GM20000 (cell line): ENCODE results near the gene PLA2G3.
"Not testable (repeated sequence)": the region's sequence is repeated elsewhere in the genome, so short reads cannot be mapped to it uniquely, and the experiment has no call there.

Experiments used
- DNase-seq: peaks from one replicate; pipeline ENCODE4 v3.0.0; 2012; ENCODE audit warnings: low spot score
- TF ChIP-seq, protein P1 (sequence below): IDR thresholded peaks from 2 replicates; pipeline ENCODE4 v1.5.1; 2012; ENCODE audit warnings: mild to moderate bottlenecking, control low read depth; ENCODE audit errors: extremely low read depth, missing control alignments

The PLA2G3 gene

GRCh38 chr22:31099841-31100761 is 40.2 kb downstream of the PLA2G3 start:
- DNase-seq = no peak
- TF ChIP-seq, protein P1, sequence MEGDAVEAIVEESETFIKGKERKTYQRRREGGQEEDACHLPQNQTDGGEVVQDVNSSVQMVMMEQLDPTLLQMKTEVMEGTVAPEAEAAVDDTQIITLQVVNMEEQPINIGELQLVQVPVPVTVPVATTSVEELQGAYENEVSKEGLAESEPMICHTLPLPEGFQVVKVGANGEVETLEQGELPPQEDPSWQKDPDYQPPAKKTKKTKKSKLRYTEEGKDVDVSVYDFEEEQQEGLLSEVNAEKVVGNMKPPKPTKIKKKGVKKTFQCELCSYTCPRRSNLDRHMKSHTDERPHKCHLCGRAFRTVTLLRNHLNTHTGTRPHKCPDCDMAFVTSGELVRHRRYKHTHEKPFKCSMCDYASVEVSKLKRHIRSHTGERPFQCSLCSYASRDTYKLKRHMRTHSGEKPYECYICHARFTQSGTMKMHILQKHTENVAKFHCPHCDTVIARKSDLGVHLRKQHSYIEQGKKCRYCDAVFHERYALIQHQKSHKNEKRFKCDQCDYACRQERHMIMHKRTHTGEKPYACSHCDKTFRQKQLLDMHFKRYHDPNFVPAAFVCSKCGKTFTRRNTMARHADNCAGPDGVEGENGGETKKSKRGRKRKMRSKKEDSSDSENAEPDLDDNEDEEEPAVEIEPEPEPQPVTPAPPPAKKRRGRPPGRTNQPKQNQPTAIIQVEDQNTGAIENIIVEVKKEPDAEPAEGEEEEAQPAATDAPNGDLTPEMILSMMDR = no peak

- DNase-seq = no peak
Observed at GRCh38 chr22:31099386-31099785, 40.9 kb downstream of the PLA2G3 start.

GRCh38 chr22:31098632-31099110 is 41.6 kb downstream of the PLA2G3 start:
- TF ChIP-seq, protein P1 = no peak
- DNase-seq = no peak

More at GRCh38 chr22:31099386-31099785, 40.9 kb downstream of the PLA2G3 start:
- TF ChIP-seq, protein P1 = no peak

GRCh38 chr22:31097941-31098631 is 42.2 kb downstream of the PLA2G3 start:
- TF ChIP-seq, protein P1 = no peak
- DNase-seq = no peak

DNA sequence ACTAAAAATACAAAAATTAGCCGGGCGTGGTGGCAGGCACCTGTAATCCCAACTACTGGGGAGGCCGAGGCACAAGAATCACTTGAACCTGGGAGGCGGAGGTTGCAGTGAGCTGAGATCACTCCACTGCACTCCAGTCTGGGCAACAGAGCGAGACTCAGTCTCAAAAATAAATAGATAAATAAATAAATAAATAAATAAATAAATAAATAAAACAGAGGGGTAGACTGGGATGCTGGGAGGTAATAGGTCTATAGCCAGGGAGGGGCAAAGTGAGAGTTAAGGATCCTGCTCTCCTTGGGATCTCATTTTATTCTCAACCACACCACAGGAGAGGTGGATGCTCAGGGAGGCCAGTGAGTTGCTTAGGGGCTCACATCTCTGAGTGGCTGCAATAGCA is 42.8 kb downstream of the PLA2G3 start:
- not testable (repeated sequence) for DNase-seq

GRCh38 chr22:31096657-31097279 is 43.5 kb downstream of the PLA2G3 start:
- DNase-seq = no peak
- TF ChIP-seq, protein P1 = no peak

DNA sequence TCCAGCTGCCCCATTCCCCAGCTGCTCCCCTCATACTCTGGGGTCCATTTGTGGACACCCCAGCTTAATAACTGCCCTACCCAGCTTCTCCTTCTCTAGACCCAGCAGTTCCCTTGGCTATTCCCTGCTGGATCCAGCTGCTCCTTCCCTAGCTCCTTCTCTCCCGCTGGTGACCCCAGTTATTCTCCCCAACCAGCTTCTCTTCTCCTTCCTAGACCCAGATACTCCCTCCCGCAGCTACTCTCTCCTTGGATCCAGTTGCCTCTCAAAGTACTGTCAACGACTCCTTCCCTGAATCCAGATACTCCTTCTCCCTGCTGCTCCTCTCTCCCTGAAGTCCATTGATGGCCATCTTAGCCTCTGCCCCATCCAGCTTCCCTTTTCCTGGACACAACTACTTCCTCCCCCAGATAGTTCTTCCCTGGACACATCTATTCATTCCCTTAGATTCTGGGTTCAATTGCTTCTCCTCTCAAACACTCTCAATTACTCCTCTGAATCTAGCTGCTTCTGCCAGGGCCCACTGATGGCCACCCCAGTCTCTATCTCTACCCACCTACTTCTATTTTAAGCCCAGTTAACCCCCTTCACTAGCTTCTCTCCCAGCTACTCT is 44.6 kb downstream of the PLA2G3 start:
- no peak for DNase-seq
- TF ChIP-seq, protein P1 = no peak
